Right lobe of liver (tissue), 6 donors: ENCODE measurements around the gene MYOZ3. TPM values are rescaled to one million over a fixed set of nuclear protein-coding genes. Genes with fewer than 3 reads are reported as not detected.

ENCODE experiments used
- ATAC-seq, 4 donors: fragments of 200-7000 bp; cut with Tn5 transposase; one replicate each; pipeline ENCODE4 v1.9.1; 2020; ENCODE audit warnings: mild to moderate bottlenecking in 4 of 4, moderate library complexity in 4 of 4
- DNase-seq, 3 donors: peaks; one replicate each; pipeline ENCODE4 v3.0.0-alpha.2; 2020
- H3K27ac ChIP-seq, 3 donors: fragments of 200-600 bp; one replicate each; pipeline ENCODE4 v1.8.0; 2022
- H3K27me3 ChIP-seq, 2 donors: fragments of 200-600 bp; one replicate each; pipeline ENCODE4 v1.8.0; 2022
- H3K36me3 ChIP-seq, 4 donors: fragments of 200-600 bp; sonication (generic) in 1 of 4; one replicate each; pipeline versions ENCODE4 v1.5.1 to v1.8.0; 2017 to 2022; ENCODE audit warnings: control low read depth in 1 of 4
- H3K4me1 ChIP-seq, 4 donors: fragments of 200-600 bp; sonication (generic) in 1 of 4; one replicate each; pipeline versions ENCODE4 v1.5.1 to v1.8.0; 2017 to 2022; ENCODE audit warnings: control low read depth in 1 of 4
- H3K4me3 ChIP-seq, 3 donors: fragments of 200-600 bp; one replicate each; pipeline ENCODE4 v1.8.0; 2022
- H3K9me3 ChIP-seq, 4 donors: fragments of 200-600 bp; sonication (generic) in 1 of 4; one replicate each; pipeline versions ENCODE4 v1.5.1 to v1.8.0; 2017 to 2022; ENCODE audit warnings: control low read depth in 1 of 4
- CTCF ChIP-seq, 4 donors: fragments of 200-600 bp in 3 of 4; fragments of 450-650 bp in 1 of 4; IDR thresholded peaks; one replicate each; pipeline versions ENCODE4 v1.5.1 to v1.8.0; 2016 to 2022; ENCODE audit warnings: antibody characterized with exemption in 4 of 4, mild to moderate bottlenecking in 2 of 4
- POLR2A ChIP-seq: fragments of 450-650 bp; IDR thresholded peaks from one replicate; pipeline ENCODE4 v1.6.1; 2017; ENCODE audit warnings: antibody characterized with exemption, mild to moderate bottlenecking
- WGBS: methylation state at CpG from one replicate; pipeline ENCODE4 v1.1.6; 2018; ENCODE audit warnings: low coverage, low lambda C conversion rate; ENCODE audit not compliant: insufficient coverage; ENCODE audit errors: missing lambda C conversion rate; 5-methylcytosine and 5-hydroxymethylcytosine counted together
- intact Hi-C, 2 donors: fragments of 100-400 bp; cut with DNase I; formaldehyde crosslinking; loops; one replicate each; pipeline versions ENCODE4 v1.11.2 to v1.14.1; 2022
- total RNA-seq, 6 experiments: library from RNA; depleted of rRNA in 2 of 6; stranded (reverse); fragments of >200 nt in 2 of 6; fragmentation: NEBNext Ultra II Directional in 3 of 6; extraction: Animal tissue kit (Norgen Biotek cat#: 25700) in 3 of 6; gene quantifications; one replicate each; pipeline versions ENCODE4 v1.1.0 to v1.2.4, GENCODE V29; 2016 to 2023
- donor health status: DM: no; HTN: yes; CAD: no.
- donor health status: DM: no; HTN: no; CAD: no.
- donor health status: DM: no; HTN: no; CAD: no.
- donor health status: DM: no; HTN: yes; CAD: no.
- donor health status: DM: no; HTN: yes; CAD: no.

Gene MYOZ3
- total RNA-seq, 6 experiments from 2014 or later: 0.09 to 0.25 (median 0.12) TPM; not detected in 3

- 45% methylated on average over 5 of the region's 12 CpGs for WGBS
- no peaks in the 10 kb centered on the region for H3K27me3 ChIP-seq
- peaks cover 0 to 41% (median 19%) of the 10 kb centered on the region in 4 donors for H3K4me1 ChIP-seq
- no peaks in the 10 kb centered on the region for H3K36me3 ChIP-seq
- no peak for ATAC-seq
- intact Hi-C loops: no loop called here
- DNase-seq: peak in 1 of 3 donors; percentile 23
- H3K9me3 ChIP-seq: no peaks in the 10 kb centered on the region
- no peak overlapping the region for H3K4me3 ChIP-seq
- TF ChIP-seq CTCF (IDR thresholded peaks at IDR 0.05) (no peak), POLR2A (no peak)
- H3K27ac ChIP-seq: peak overlapping the region in 1 of 3 donors; percentile 11
These were observed 32.0 kb upstream of the MYOZ3 start for GRCh38 chr5:150628936-150629485.

- DNase-seq (peak in 1 of 3 donors; percentile 30), ATAC-seq (no peak)
- H3K27ac ChIP-seq: peak overlapping the region in 1 of 3 donors; percentile 71
- no peaks in the 10 kb centered on the region for H3K27me3 ChIP-seq
- TF ChIP-seq POLR2A (no peak), CTCF (IDR thresholded peaks at IDR 0.05) (no peak)
- WGBS: 33% methylated on average over 1 of the region's 6 CpGs
- no peaks in the 10 kb centered on the region for H3K36me3 ChIP-seq
- no peaks in the 10 kb centered on the region for H3K9me3 ChIP-seq
- H3K4me1 ChIP-seq: peaks cover 0 to 43% (median 20%) of the 10 kb centered on the region in 4 donors
- no peak overlapping the region for H3K4me3 ChIP-seq
- intact Hi-C loops: no loop called here
These were observed 31.0 kb upstream of the MYOZ3 start for GRCh38 chr5:150630016-150630415.

GRCh38 chr5:150630461-150631325 lies 30.4 kb upstream of the MYOZ3 start:
- TF ChIP-seq CTCF (IDR thresholded peaks at IDR 0.05) (peak in 1 of 4 donors; percentile 14), POLR2A (no peak)
- Histone ChIP-seq H3K9me3 (no peaks in the 10 kb centered on the region), H3K4me3 (no peak overlapping the region), H3K27me3 (no peaks in the 10 kb centered on the region), H3K27ac (peak overlapping the region in 2 of 3 donors; percentile 24 to 71), H3K4me1 (peaks cover 0 to 45% (median 21%) of the 10 kb centered on the region in 4 donors), H3K36me3 (no peaks in the 10 kb centered on the region)
- DNase-seq (peak in 1 of 3 donors; percentile 76), ATAC-seq (peak; percentile 53 to 79 (median 68))
- 15% methylated on average over 5 of the region's 9 CpGs for WGBS
- intact Hi-C loops: no loop called here

GRCh38 chr5:150631326-150631701 lies 29.7 kb upstream of the MYOZ3 start:
- WGBS: 89% methylated on average over 2 of the region's 6 CpGs
- H3K36me3 ChIP-seq: no peaks in the 10 kb centered on the region
- H3K27ac ChIP-seq: peak overlapping the region in 1 of 3 donors; percentile 71
- intact Hi-C loops: no loop called here
- no peak overlapping the region for H3K4me3 ChIP-seq
- ATAC-seq (no peak), DNase-seq (no peak)
- peaks cover 0 to 43% (median 21%) of the 10 kb centered on the region in 4 donors for H3K4me1 ChIP-seq
- no peaks in the 10 kb centered on the region for H3K9me3 ChIP-seq
- TF ChIP-seq POLR2A: no peak
- TF ChIP-seq CTCF (IDR thresholded peaks at IDR 0.05): no peak
- H3K27me3 ChIP-seq: no peaks in the 10 kb centered on the region
